Psoas muscle (tissue), 8 donors: ENCODE measurements around the gene MRTFA. TPM values are rescaled to one million over a fixed set of nuclear protein-coding genes. Genes with fewer than 3 reads are reported as not detected.

ENCODE experiments used
- ATAC-seq, 4 donors: fragments of 200-7000 bp; cut with Tn5 transposase; one replicate each; pipeline ENCODE4 v1.9.1; 2020; ENCODE audit warnings: moderate library complexity in 3 of 4, mild to moderate bottlenecking in 2 of 4
- DNase-seq, 2 donors: peaks; one replicate each; pipeline ENCODE4 v3.0.0-alpha.2; 2020
- H3K27ac ChIP-seq: fragments of 200-600 bp; one replicate; pipeline ENCODE4 v1.8.0; 2022
- H3K27me3 ChIP-seq, 3 donors: fragments of 200-600 bp in 1 of 3; one replicate each; pipeline versions ENCODE4 v1.6.1 to v1.8.0; 2013 to 2022; ENCODE audit warnings: low read length in 2 of 3, mild to moderate bottlenecking in 2 of 3, moderate library complexity in 1 of 3; ENCODE audit not compliant: insufficient read depth in 3 of 3
- H3K36me3 ChIP-seq, 2 donors: fragments of 200-600 bp in 1 of 2; one replicate each; pipeline versions ENCODE4 v1.6.1 to v1.8.0; 2013 to 2022; ENCODE audit warnings: low read depth in 1 of 2, mild to moderate bottlenecking in 1 of 2, moderate library complexity in 1 of 2; ENCODE audit not compliant: insufficient read depth in 1 of 2
- H3K4me1 ChIP-seq: fragments of 200-600 bp; one replicate; pipeline ENCODE4 v1.8.0; 2022
- H3K4me3 ChIP-seq: fragments of 200-600 bp; one replicate; pipeline ENCODE4 v1.8.0; 2022; ENCODE audit warnings: mild to moderate bottlenecking
- H3K9me3 ChIP-seq: fragments of 200-600 bp; one replicate; pipeline ENCODE4 v1.8.0; 2022
- CTCF ChIP-seq: fragments of 200-600 bp; IDR thresholded peaks from one replicate; pipeline ENCODE4 v1.8.0; 2022; ENCODE audit warnings: antibody characterized with exemption
- WGBS, 3 donors: extraction: QIAGEN DNeasy Blood & Tissue Kit; methylation state at CpG; one replicate each; pipeline versions ENCODE4 v1.1.6 to v1.1.7; 2013; 5-methylcytosine and 5-hydroxymethylcytosine counted together
- intact Hi-C, 2 donors: fragments of 100-400 bp; cut with DNase I; formaldehyde crosslinking; loops; one replicate each; pipeline versions ENCODE4 v1.11.0 to v1.14.2; 2022
- polyA plus RNA-seq, 3 donors: library from polyadenylated mRNA; stranded (reverse); fragments of 200-250 nt; gene quantifications; one replicate each; pipeline ENCODE4 v1.2.3, GENCODE V29; 2013
- total RNA-seq, 4 donors: library from RNA; stranded (reverse); fragmentation: NEBNext Ultra II Directional in 2 of 4; extraction: Animal tissue kit (Norgen Biotek cat#: 25700) in 2 of 4; gene quantifications; one replicate each; pipeline versions ENCODE4 v1.2.1 to v1.2.4, GENCODE V29; 2021 to 2023
- donor health status: healthy with polysubstance abuse.
- donor health status: DM: no; HTN: no; CAD: no; lungs with moderate emphysema.
- donor health status: Bipolar disorder and iron deficiency.
- donor health status: healthy.
- donor health status: DM: yes; HTN: yes; CAD: no.
- donor health status: DM: no; HTN: no; CAD: no.
- donor health status: DM: no; HTN: no; CAD: no.
- donor health status: DM: yes; HTN: yes; CAD: no.

MRTFA gene
- total and polyA plus RNA-seq, 7 donors: 10.1 to 24.0 (median 15.7) TPM

- peaks cover 4 to 83% of the 10 kb centered on the region in 2 donors for H3K36me3 ChIP-seq
- no peak overlapping the region for H3K4me3 ChIP-seq
- no peak for TF ChIP-seq CTCF
- ATAC-seq (no peak), DNase-seq (no peak)
- peaks cover 7% of the 10 kb centered on the region for H3K4me1 ChIP-seq
- no peak overlapping the region for H3K27ac ChIP-seq
- 76 to 78% (median 77%) methylated on average over 25 of the region's 25 CpGs for WGBS, 3 donors
- intact Hi-C loops: no loop called here
- H3K9me3 ChIP-seq: no peaks in the 10 kb centered on the region
- H3K27me3 ChIP-seq: no peaks in the 10 kb centered on the region
Observed at GRCh38 chr22:40404251-40405177, 232.0 kb downstream of the MRTFA start.

- ATAC-seq (no peak), DNase-seq (no peak)
- H3K4me1 ChIP-seq: peaks cover 8% of the 10 kb centered on the region
- no peak overlapping the region for H3K27ac ChIP-seq
- WGBS, 3 donors: 82 to 89% (median 88%) methylated on average over 7 of the region's 7 CpGs
- intact Hi-C loops: no loop called here
- H3K27me3 ChIP-seq: no peaks in the 10 kb centered on the region
- no peaks in the 10 kb centered on the region for H3K9me3 ChIP-seq
- TF ChIP-seq CTCF: no peak
- no peak overlapping the region for H3K4me3 ChIP-seq
- H3K36me3 ChIP-seq: peaks cover 4 to 74% of the 10 kb centered on the region in 2 donors
Observed at GRCh38 chr22:40403651-40404050, 232.9 kb downstream of the MRTFA start.

- intact Hi-C loops: no loop called here
- peaks cover 4 to 69% of the 10 kb centered on the region in 2 donors for H3K36me3 ChIP-seq
- no peak overlapping the region for H3K27ac ChIP-seq
- H3K27me3 ChIP-seq: no peaks in the 10 kb centered on the region
- peaks cover 8% of the 10 kb centered on the region for H3K4me1 ChIP-seq
- DNase-seq (no peak), ATAC-seq (no peak)
- no peak overlapping the region for H3K4me3 ChIP-seq
- 85 to 94% (median 85%) methylated on average over 3 of the region's 3 CpGs for WGBS, 3 donors
- H3K9me3 ChIP-seq: no peaks in the 10 kb centered on the region
- no peak for TF ChIP-seq CTCF
Observed at GRCh38 chr22:40403141-40403540, 233.4 kb downstream of the MRTFA start.

GRCh38 chr22:40401981-40402406 lies 234.5 kb downstream of the MRTFA start:
- no peak for TF ChIP-seq CTCF
- Histone ChIP-seq H3K27ac (no peak overlapping the region), H3K4me1 (peaks cover 8% of the 10 kb centered on the region), H3K9me3 (no peaks in the 10 kb centered on the region), H3K4me3 (no peak overlapping the region), H3K36me3 (peaks cover 4 to 57% of the 10 kb centered on the region in 2 donors), H3K27me3 (no peaks in the 10 kb centered on the region)
- DNase-seq: no peak
- ATAC-seq: no peak
- intact Hi-C loops: no loop called here
- WGBS, 3 donors: 95 to 97% (median 95%) methylated on average over 8 of the region's 8 CpGs
